Activated T-cell treated with anti-CD3 and anti-CD28 coated beads, Interleukin-2, amount 50 U/mL, for 1 hour (primary cell): ENCODE data around the gene ADAMTS12.

ENCODE experiments used
- DNase-seq: peaks from one replicate; pipeline ENCODE4 v3.0.0-alpha.2; 2020

ADAMTS12 gene

DNA sequence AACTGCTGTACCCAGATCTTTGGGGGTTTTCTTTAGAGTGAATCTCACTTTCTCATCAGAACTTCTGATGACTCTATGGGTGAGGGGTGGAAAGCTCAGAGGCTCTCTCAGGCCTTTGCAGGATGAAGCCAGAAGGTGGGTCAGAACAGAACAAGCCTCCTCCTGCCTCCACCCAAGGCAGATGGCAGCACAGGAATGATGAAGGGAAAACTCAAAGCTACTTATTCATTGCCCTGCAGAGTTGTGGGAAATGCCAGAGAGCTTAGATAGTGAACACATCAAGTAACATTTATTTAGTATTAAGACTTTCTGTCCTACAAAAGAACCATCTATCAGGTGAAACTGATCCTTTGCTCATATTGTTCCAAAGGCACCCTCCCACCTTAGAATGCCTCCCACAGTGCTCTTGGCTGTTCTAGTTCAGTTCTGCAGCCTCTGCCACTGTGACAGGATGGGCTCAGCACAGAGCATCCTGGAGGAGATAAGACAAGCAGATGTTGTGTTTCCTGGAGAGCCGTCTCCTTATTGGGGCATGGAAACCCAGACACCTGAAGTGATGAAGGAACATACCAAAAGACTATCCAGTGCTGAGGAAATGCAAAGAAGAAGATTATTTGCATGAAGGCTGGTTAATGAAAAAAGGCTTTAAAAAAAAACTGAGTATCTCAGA is 146.6 kb downstream of the ADAMTS12 start:
- DNase-seq, result no peak

DNA sequence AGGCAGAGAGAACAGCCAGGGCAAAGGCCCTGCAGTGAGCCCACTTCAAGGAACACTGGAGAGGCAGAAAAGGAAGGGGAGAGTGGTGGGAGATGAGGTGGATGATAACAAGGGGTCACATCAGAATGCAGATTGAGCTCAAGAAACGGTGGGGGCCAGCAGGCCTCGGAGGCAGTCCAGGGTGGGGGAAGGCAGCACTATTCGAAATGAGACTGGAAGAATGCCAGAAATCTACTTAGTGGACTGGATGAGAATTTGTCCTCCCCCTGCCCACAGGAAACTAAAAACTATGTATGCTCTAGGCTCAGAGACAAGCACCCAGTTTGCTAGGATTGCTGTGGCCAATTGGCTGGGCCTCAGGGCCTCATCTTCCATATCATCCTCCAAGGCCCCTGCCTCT is 148.7 kb downstream of the ADAMTS12 start:
- DNase-seq, result no peak

DNA sequence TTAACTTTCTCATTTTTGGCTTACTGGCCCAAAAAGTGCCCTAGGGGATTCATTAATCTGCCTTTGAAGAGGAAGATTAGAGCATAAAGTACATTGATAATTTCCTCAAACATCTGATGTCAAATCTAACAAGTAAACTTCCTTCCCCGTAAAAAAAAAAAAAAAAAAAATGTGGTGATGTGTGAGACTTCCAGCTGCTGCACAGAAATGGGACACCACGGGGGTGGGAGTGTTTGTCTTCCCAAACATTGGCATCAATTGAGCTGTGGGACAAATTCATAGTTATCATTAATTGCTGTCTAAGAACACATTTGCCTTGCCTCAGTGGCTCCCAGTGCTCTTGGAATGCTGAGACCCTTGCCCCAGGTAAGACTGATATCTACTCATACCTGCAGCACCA is 149.6 kb downstream of the ADAMTS12 start:
- no peak for DNase-seq

DNA sequence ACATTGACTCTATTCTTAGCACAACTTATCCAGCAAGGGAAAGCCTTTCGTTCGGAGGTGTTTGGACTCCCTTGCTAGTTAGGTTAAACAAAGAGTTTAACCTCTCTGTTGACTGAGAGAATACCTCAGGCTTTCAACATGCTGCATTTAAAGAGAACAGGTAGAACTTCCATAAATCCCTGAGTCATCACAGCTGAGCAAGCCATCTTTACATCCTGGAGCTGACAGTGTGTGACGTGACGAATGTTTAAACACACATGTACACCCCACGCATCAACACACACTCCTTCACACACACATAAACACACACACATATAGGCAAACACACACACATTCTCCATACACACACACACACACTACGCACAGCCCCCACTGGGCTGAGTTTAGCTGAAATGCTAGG is 152.8 kb downstream of the ADAMTS12 start:
- DNase-seq, result no peak

DNA sequence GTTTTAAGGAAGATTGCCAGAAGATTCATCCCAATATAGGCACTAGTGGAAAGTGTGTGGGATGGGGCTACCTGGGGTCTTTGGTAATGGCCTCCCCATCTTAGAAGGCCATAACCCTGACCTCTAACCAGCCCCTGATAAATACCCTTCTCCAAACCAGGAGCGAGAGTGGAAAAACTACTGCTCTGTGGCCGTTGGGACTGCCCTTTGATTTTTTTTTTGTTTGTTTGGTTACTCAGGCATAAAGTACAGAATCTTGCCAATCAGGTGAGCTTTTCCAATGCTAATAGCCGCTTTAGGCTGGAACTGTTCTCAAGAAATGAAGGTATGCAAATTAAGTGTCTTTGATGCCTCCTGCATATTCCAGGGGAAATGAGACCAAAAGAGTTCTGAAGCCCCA is 153.7 kb downstream of the ADAMTS12 start:
- no peak for DNase-seq

DNA sequence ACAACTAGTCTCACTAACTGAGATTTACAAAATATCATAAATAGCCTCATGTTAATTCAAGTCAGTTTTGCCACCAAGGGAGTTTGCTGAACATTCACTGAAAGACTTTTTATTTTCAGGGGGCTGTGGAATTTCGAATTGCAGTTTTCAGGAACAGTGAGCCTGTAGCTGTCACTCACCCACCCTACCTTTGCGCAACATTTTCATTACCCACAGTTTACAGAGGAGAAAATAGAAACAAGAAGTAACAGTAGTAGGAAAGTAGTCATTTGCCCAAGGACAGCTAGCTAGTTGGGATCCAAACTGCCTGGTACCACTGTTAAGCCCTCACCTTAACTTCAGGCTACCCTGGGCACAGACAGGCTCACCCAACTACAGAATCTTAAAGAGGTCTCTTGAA is 154.1 kb downstream of the ADAMTS12 start:
- DNase-seq, result no peak

DNA sequence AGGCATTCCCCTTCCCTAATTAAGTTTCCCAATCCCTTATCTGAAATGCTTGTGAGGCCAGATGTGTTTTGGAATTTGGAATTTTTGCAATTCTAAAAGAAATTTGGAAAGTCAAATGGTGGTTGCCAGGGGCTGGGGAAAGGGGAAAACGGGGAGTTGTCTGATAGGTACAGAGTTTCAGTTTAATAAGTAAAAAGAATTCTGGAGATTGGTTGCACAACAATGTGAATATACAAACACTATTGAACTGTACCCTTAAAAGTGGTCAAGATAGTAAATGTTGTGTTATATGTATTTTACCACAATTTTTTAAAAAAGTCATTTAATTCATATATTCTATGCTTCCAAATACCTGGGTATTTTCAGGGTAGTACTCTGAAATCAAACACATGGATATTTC is 154.5 kb downstream of the ADAMTS12 start:
- no peak for DNase-seq

DNA sequence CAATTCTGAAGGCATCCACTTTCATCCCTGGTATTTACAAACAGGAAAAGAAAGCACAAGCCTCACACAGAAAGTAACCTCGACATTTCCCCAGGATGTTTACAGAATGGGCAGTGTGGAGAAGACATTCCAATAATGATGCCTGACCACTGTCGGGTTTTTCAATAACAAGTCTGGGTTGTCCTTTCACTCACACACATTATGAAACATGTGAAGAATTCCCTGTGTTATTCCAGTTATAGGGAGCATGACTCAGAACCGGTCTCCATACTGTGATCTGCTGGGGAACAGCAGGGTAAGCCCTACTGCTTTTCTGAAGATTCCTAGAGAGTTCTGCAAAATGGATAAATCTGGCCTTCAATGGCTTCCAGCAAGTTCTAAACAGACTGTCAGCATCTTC is 155.3 kb downstream of the ADAMTS12 start:
- no peak for DNase-seq

DNA sequence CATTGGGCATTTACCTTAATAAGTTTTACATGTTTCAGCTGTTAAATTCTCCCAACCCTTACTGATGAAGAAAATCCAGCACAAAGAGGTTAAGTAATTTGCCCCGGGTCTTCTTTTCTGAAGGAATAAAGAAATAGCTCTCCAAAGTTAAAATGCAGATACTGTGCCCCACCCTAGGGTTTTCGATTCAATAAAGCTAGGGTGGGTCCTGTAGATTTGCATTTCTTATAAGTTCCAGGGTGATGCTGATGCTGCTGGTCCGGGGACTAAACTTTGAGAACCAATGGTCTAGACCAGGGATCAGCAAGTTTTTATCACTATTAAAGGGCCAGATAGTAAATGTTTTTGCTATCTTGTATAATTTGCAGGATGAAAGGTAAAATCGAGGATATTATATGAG is 156.7 kb downstream of the ADAMTS12 start:
- DNase-seq, result no peak

DNA sequence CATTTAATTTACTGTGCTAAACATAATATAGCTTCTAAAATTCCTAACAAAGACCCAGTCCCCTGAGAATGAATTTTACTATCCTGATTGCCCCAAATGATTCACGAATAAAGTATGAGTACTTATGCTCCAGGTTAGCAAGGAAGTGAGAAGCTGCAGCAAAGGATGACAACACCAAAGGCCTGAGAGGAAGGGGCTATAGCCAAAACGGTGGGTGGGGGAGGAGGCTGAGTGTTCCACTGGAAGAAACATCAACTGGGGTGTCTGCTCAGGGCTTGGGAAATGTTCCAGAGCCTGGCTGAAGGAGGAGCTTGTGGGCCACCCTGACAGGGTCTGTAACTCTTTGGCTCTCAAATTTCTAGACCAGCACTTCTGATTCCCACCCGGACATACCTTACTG is 157.3 kb downstream of the ADAMTS12 start:
- no peak for DNase-seq

DNA sequence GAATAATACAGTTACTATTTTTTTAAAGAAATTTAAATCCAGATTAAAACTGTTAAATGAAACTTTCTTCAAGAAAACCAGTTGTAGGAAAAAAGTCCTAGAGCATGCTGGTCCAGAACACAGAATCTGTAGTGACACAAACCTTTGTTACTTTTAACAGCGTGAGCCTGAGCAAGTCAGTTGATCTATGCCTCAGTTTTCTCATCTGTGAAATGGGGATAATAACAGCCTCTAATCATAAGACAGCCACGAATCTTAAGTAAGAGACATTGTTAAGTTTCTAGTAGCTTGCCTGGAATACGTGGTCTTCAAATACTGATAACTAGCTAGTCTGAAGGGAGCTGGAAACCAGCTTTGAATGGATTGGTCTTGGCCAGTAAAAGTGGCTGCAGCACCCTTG is 158.6 kb downstream of the ADAMTS12 start:
- DNase-seq, result no peak

DNA sequence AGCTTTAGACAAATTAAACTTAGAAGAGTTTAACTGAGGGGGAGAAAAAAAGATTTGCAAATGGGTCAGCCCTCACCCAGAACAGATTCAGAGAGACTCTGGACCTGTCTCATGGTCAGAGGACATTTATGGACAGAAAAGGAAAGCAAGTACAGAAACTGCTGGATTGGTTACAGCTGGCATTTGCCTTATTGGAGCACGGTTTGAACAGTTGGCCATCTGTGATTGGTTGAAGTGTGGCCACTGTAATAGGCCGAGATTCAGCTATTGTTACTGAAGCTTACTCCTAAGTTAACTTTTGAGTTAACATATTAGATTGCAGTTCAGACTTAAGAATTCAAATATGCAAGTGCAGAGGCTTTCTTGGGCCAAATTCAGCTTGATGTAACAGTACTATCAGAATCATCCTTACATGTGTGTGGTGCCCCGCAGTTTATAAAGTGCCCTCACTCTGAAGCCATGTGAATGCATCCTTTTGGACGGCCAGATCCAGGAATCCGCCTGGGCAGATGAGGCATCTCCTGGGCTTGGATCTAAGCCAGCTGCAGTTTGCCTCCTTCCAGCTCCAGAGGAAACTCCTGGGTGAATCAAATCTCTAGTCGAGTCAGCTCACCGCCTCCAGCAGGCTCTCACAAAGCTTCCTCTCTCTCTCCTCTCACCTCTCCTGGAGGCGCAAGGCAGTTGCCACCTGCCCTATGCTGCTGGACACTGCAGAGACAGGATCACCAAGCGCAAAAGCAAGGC is 165.2 kb downstream of the ADAMTS12 start:
- DNase-seq, result no peak

DNA sequence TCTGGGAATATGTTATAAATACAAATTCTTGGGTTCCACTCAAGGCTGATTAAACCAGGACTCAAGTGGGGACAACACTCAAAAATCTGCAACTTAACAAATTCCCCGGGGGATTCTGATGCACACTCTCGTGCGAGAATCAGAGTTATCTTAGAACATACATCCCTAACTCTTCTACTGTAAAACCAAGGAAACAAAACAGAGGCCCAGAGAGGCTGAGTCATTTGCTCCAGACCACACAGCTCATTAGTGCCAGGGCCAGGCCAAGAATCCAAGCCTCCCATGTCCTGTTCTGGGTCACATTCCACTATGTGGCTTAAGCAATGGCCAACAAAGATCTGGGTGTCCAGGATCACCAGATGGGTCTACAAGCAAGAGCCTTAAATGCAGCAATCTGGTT is 166.0 kb downstream of the ADAMTS12 start:
- no peak for DNase-seq

DNA sequence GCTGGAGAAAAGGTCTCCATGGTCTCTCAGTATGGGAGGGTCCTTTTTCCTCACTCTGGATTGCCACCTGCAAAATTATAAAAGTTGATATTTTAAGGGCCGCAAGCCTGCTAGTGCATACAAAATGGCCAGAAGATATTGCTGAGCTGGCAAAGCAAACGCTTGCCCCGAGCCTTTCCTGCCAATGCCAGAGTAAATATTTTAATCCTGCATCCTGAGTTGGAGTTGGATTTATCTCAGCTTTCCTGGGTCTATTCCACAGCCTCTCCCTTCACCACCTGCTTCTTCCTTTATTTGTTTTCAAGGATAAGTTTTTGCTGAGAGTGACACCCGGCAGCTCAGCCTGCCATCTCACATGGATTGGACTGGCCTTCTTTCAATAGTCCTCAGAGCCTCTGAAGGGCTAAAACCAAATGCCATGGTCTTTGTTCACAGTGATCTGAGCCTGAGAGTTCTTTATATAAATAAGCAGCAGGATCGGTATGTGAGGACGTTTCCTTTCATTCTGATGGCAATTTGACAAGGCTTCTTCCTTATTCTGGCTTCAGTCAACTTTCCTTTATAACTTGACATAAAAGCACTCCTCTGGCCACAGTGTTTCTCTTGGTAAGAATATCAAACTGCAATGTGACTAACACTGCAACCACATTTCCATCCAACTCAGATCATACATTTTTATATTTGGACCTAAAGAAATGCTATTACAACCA is 170.1 kb downstream of the ADAMTS12 start:
- no peak for DNase-seq

DNA sequence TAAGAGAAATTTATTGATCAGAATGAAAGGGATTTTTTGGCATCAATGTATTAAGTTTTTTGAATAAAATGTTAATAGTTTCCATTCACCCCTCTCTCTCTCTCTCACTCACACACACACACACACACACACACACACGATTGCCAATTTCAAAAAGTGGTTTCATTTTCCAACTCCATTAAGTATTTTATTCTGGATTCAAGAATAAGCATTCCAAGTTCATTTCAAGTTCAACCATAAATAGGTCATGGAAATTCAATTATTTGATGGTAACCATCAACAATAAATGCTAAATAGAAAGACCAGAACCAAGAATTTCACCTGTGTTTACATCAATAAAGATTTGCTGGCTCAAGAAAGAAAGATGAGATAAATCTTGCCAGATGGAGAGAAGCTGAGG is 171.6 kb downstream of the ADAMTS12 start:
- DNase-seq, result no peak

DNA sequence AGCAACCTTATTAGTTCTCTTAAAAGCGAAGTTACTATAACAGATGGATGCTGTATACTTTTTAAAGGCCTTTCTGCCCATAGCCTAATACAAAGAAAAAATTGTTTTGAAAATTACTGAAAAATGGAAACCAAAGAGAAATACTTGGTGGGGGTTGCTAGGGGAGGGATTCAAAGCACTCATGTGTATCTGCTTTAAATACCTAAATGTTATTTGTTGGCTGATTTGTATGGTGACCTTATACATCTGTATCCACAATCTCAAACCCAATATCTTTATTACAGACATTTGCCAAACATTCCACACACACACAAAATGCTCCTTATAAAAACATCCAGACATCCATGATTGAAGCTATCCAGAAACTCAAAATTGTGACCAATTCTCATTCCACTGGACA is 172.0 kb downstream of the ADAMTS12 start:
- no peak for DNase-seq

DNA sequence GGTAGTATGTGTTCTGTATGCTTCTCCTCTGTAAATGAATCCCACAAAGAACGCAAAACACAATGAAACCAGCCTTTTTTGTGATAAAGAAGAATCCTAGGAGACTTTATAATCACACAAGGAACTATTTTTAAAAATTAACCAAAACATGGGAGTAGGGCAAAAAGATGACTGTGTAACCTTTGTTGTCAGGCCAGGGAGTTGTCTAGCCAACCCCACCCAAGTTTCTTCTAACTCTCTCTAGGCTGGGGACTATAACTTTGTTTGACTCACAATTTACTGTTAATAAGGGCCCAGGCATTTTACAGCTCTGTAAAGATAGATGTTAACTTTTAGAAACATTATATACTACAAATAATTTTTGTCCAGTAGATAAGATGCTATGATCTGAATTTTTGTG is 176.1 kb downstream of the ADAMTS12 start:
- no peak for DNase-seq

DNA sequence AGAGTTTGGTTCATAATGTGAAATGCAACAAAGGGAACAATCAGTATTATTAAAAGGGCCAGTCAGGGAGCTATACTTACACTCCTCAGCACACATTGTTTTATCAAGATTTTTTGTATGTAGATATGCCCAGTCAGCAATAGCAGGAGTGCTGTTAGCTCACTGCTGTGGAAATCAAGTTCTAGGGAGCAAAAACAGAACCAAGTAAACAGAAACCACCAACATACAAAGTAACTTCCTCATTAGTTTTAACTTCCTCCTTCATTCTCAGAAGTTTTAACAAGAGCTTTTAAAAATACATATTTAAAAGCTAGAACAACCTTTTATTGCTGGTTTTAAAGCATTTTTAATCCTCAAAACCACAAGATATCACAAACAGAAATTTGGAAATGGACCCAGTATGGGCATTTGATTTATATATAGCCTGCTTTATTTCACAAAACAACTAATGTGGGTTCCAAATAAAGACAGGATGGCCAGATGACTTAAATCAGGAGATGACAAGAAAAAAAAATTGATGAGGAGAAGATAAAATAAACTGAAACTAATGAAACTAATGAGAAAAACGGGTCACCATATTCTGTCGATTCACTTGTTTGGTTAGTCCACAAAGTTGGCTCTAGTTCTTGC is 178.5 kb downstream of the ADAMTS12 start:
- no peak for DNase-seq

DNA sequence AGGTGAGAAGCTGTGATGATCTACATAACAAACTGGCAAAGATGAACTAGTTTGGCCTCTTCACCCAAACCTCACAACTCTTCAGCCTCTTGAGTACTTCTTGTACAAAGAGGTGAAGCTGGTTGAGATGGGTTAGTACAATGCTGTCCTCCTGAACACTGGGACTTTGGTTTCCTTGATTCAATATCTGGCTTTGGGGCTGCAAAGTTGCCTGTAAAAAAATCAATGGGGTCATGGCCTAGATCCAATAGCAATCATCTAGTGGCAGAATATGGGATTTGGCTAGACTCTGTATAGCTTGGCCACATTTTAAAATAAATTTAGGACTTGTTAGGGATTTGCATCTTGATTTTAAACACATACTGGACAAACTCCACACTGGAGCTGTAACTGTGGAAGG is 179.1 kb downstream of the ADAMTS12 start:
- no peak for DNase-seq

DNA sequence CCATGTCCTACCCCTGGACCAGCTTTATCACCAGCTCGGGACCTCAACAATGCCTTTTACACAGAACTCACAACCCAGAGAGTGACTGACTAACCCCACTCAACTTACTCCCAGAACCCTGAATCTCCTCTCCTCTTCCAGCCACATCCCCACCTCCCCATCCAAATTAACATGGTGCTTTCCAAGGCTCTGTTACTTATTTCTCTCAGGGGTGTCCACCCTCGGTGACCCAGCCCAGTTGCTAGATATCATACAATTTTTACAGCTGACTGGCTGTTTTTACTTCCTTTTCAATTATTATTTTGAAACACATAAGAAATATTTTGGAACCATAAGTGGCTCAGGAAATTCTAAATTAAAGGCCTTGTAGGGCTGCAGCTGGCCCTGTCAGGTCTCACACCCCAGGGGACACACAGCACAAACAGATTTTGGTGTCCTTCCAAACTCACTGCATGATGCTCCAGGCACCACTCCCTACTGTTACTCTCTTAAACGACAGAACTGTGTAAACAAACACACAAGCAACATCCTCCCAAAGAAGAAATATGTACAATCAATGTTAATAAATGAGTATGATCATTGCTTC is 180.6 kb downstream of the ADAMTS12 start:
- DNase-seq, result no peak

DNA sequence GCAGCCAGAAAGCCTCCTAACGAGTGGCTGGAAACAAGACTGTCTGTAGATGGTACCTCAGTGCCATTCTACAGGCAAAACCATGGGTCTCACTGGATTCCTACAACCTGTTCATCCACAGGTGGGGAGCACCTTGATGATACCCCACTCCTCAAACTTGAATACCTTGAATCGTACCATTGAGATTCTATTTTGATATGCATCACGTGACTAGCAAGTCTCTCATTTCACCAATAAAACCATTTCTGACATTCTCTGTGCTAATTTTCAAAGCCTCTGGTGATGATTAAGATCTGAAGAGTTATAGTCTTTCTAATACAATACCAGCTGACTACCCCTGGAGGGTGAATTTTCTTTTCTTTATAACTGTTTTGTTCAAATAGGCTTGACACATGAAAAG is 188.9 kb downstream of the ADAMTS12 start:
- no peak for DNase-seq

DNA sequence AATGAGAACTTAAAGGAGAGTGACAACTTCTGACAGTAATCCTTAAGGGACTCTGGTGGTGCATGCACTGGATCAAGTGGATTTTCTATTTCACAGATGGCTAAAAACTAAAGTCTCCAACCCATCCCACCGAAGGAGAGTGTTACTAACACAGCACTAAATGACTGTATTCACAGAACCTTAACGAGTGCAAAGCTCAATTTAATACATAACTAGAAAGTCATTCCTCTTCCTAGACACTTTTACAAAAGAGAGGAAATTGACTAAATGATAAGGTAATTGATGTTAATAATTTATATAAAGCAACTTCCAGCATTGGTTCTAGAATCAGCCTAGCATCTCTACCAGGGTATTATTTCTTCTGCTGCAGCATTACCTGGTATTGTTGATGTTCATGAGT is 189.8 kb downstream of the ADAMTS12 start:
- no peak for DNase-seq

DNA sequence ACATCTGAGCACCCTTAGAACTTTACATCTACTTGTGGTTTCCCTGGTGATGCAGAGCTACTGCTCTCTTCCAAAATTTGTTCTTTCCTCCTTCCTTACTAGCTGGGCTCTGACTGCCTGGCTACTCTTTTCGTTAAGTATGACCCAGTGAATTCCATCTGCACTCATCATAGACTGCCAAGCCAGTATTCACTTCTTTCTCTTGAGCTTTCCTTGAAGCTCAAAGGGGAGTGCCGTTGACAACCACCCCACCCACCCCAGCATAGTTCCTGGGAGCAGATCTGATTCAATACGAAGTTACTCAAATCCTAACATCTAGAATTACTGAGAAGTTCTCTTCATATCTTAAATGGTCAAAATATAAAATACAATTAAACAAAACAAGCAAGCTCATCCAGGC is 190.5 kb downstream of the ADAMTS12 start:
- DNase-seq, result no peak
